ENCODE data around the gene ACSL4. TPM values are rescaled to one million over a fixed set of nuclear protein-coding genes. Genes with fewer than 3 reads are reported as not detected.

Gene ACSL4
- polyA plus RNA-seq, 1 of the 3 experiments (the other 2 are of a cell fraction) = 18.1 TPM

- Histone ChIP-seq H4K20me1 (ENCODE audit: insufficient read depth) (peaks cover 4% of the 10 kb centered on the region; the same call in 1 of the 2 replicates), H3F3A (replicated peaks; ENCODE audit: insufficient read depth) (peaks cover 4% of the 10 kb centered on the region), H3K4me3 (ENCODE audit: low read depth in 2 of 2, low read length in 1 of 2) (no peak overlapping the region), H3K27ac (ENCODE audit: low read depth in 2 of 2, low read length in 1 of 2) (no peak overlapping the region), H2AFZ (ENCODE audit: low read depth) (no peak overlapping the region), H3K36me3 (replicated peaks in 1 of 2; ENCODE audit: control insufficient read depth in 1 of 2, insufficient read depth in 2 of 2, low read length in 1 of 2) (no peaks in the 10 kb centered on the region), H3K4me2 (no peak overlapping the region), H3K9me3 (no peaks in the 10 kb centered on the region), H3K9me2 (no peaks in the 10 kb centered on the region), H3K27me3 (ENCODE audit: insufficient read depth) (no peaks in the 10 kb centered on the region; the same call in 1 of the 2 replicates), H3K79me2 (ENCODE audit: insufficient read depth) (peaks cover 78% of the 10 kb centered on the region), H3K4me1 (ENCODE audit: control insufficient read depth in 1 of 2, insufficient read depth in 2 of 2, low read depth in 1 of 2, low read length in 1 of 2) (0 out of 4 replicates have a peak, but pooled peaks cover 0 to 12% of the 10 kb centered on the region in 2 experiments), H3K9ac (no peak overlapping the region)
- no peak for DNase-seq
- WGBS (ENCODE audit: low lambda C conversion rate) = 45% methylated on average over 2 of the region's 2 CpGs
- TF ChIP-seq CHD2 (IDR thresholded peaks at IDR 0.05; ENCODE audit: low read length, partially characterized antibody) (no peak), YY1 (IDR thresholded peaks at IDR 0.05; ENCODE audit: low read depth) (no peak)
- POLR2A ChIA-PET = no interaction called here
- CTCF ChIA-PET = interaction anchor here (0.7 to 2.1 kb wide), 4 partner anchors 11 to 449 kb away, joined by 3 to 10 read pairs (median 4); no protein-coding TSS in a partner anchor
These were observed 35.2 kb downstream of the ACSL4 start for GRCh38 chrX:109697855-109698254.

GRCh38 chrX:109696146-109696740, 36.8 kb downstream of the ACSL4 start:
- CTCF ChIA-PET = interaction anchor here (0.6 to 2.7 kb wide), 2 partner anchors 16 to 19 kb away, joined by 3 to 14 read pairs; no protein-coding TSS in a partner anchor
- Histone ChIP-seq H3K27ac (ENCODE audit: low read depth in 2 of 2, low read length in 1 of 2) (no peak overlapping the region), H3F3A (replicated peaks; ENCODE audit: insufficient read depth) (peaks cover 4% of the 10 kb centered on the region), H4K20me1 (ENCODE audit: insufficient read depth) (peaks cover 4% of the 10 kb centered on the region; the same call in 1 of the 2 replicates), H2AFZ (ENCODE audit: low read depth) (no peak overlapping the region), H3K79me2 (ENCODE audit: insufficient read depth) (peaks cover 66% of the 10 kb centered on the region), H3K4me1 (ENCODE audit: control insufficient read depth in 1 of 2, insufficient read depth in 2 of 2, low read depth in 1 of 2, low read length in 1 of 2) (0 out of 4 replicates have a peak, but pooled peaks cover 0 to 12% of the 10 kb centered on the region in 2 experiments), H3K4me3 (ENCODE audit: low read depth in 2 of 2, low read length in 1 of 2) (no peak overlapping the region), H3K36me3 (replicated peaks in 1 of 2; ENCODE audit: control insufficient read depth in 1 of 2, insufficient read depth in 2 of 2, low read length in 1 of 2) (no peaks in the 10 kb centered on the region), H3K9me3 (no peaks in the 10 kb centered on the region), H3K9me2 (no peaks in the 10 kb centered on the region), H3K4me2 (no peak overlapping the region), H3K9ac (no peak overlapping the region), H3K27me3 (ENCODE audit: insufficient read depth) (no peaks in the 10 kb centered on the region; the same call in 1 of the 2 replicates)
- WGBS (ENCODE audit: low lambda C conversion rate) = 61% methylated on average over 4 of the region's 4 CpGs
- no peak for TF ChIP-seq RAD21 (IDR thresholded peaks at IDR 0.05; ENCODE audit: low read length)
- no peak for TF ChIP-seq CHD2 (IDR thresholded peaks at IDR 0.05; ENCODE audit: low read length, partially characterized antibody)
- TF ChIP-seq IRF3 (IDR thresholded peaks at IDR 0.05; ENCODE audit: low read depth, low read length) = no peak
- TF ChIP-seq CTCF (IDR thresholded peaks at IDR 0.05) = no peak
- TF ChIP-seq MAX (IDR thresholded peaks at IDR 0.05; ENCODE audit: low read depth) = no peak
- POLR2A ChIA-PET = no interaction called here
- DNase-seq = no peak

Measured in SK-N-SH (cell line).